Caco-2 (cell line): ENCODE measurements around the gene NPIPA7. TPM values are rescaled to one million over a fixed set of nuclear protein-coding genes. Genes with fewer than 3 reads are reported as not detected.
A peak's percentile ranks its signal among the peaks of the same experiment; 100 is the strongest.
"Not testable (repeated sequence)": the region's sequence is repeated elsewhere in the genome, so short reads cannot be mapped to it uniquely, and the experiment has no call there.

Experiments
- Bru-seq: library from RNA; stranded (reverse); fragments of 400-500 nt; gene quantifications from one replicate; lab custom pipeline; 2021; lab: Mats Ljungman, UMichigan
- BruChase-seq, 2 experiments: library from RNA; stranded (reverse); fragments of 400-500 nt; gene quantifications; one replicate each; lab custom pipeline; 2021; lab: Mats Ljungman, UMichigan
- BruUV-seq: library from RNA; stranded (reverse); fragments of 400-500 nt; replicated peaks from 2 replicates; lab custom pipeline; 2021; lab: Mats Ljungman, UMichigan
- CTCF ChIA-PET: fragments of 300-600 bp; sonication (Branson Sonifier 250); formaldehyde crosslinking; loops from one replicate; lab custom pipeline; 2022; ENCODE audit warnings: antibody characterized with exemption; lab: Charles Lee
- POLR2A ChIA-PET: fragments of 300-600 bp; sonication (Branson Sonifier 250); formaldehyde crosslinking; loops from one replicate; lab custom pipeline; 2022; ENCODE audit warnings: antibody characterized with exemption; lab: Charles Lee
- DNase-seq, 2 experiments: peaks; one replicate each; pipeline versions ENCODE4 v3.0.0 to v3.0.0-alpha.2; 2020 to 2022
- H3K27me3 ChIP-seq: replicated peaks from 2 replicates; pipeline ENCODE4 v1.6.0; 2011; ENCODE audit warnings: low read length; ENCODE audit not compliant: control insufficient read depth, insufficient read depth
- H3K36me3 ChIP-seq: 2 replicates; pipeline ENCODE4 v1.5.1; 2011; ENCODE audit warnings: low read length; ENCODE audit not compliant: control insufficient read depth, insufficient read depth
- H3K4me1 ChIP-seq: fragments of 250-450 bp; sonication (Bioruptor Pico); 2 replicates; pipeline ENCODE4 v1.5.1; 2020; ENCODE audit warnings: mild to moderate bottlenecking
- H3K4me3 ChIP-seq: 2 replicates; pipeline ENCODE4 v1.5.1; 2011; ENCODE audit warnings: low read depth, mild to moderate bottlenecking, control low read depth, low read length
- H3K9me3 ChIP-seq: fragments of 250-450 bp; sonication (Bioruptor Pico); 2 replicates; pipeline ENCODE4 v1.5.1; 2020; ENCODE audit warnings: mild to moderate bottlenecking, moderate library complexity
- H3K27ac Mint-ChIP-seq: one replicate; pipeline ENCODE4 v1.8.0; 2022; ENCODE audit warnings: mixed read lengths; ENCODE audit not compliant: unreplicated experiment
- H3K27me3 Mint-ChIP-seq: one replicate; pipeline ENCODE4 v1.8.0; 2022; ENCODE audit warnings: mixed read lengths; ENCODE audit not compliant: insufficient read depth, unreplicated experiment
- H3K36me3 Mint-ChIP-seq: one replicate; pipeline ENCODE4 v1.8.0; 2022; ENCODE audit warnings: mild to moderate bottlenecking, mixed read lengths; ENCODE audit not compliant: insufficient read depth, unreplicated experiment
- H3K4me1 Mint-ChIP-seq: one replicate; pipeline ENCODE4 v1.8.0; 2022; ENCODE audit warnings: low read depth, mixed read lengths; ENCODE audit not compliant: unreplicated experiment
- H3K4me3 Mint-ChIP-seq: one replicate; pipeline ENCODE4 v1.8.0; 2022; ENCODE audit warnings: mild to moderate bottlenecking, moderate library complexity, mixed read lengths; ENCODE audit not compliant: unreplicated experiment
- H3K9me3 Mint-ChIP-seq: one replicate; pipeline ENCODE4 v1.8.0; 2022; ENCODE audit warnings: mixed read lengths; ENCODE audit not compliant: unreplicated experiment
- intact Hi-C: fragments of 100-400 bp; cut with micrococcal nuclease; formaldehyde crosslinking; loops from one replicate; pipeline ENCODE4 v1.10.0; 2022; ENCODE audit not compliant: unreplicated experiment
- long read RNA-seq: library from polyadenylated mRNA; stranded (forward); transcript quantifications from one replicate; pipeline ENCODE4 v2.0.0, GENCODE V29; 2022
- total RNA-seq: library from RNA; stranded (reverse); gene quantifications from 2 replicates; pipeline ENCODE4 v1.2.3, GENCODE V29; 2022

The NPIPA7 gene
- total RNA-seq: 3.4 and 4.7 TPM in 2 replicates
- Bru-seq, nascent RNA: percentile 13 among the genes with signal in this experiment
- percentile 18 among the genes with signal in this experiment for BruChase-seq, experiment 1, labeled RNA remaining after a 2-hour chase
- percentile 12 among the genes with signal in this experiment for BruChase-seq, experiment 2, labeled RNA remaining after a 6-hour chase
- long read RNA-seq, partial matches to known transcripts: 0 of 1 reads
- long read RNA-seq, other reads (novel, unspliced or antisense): 1 of 1 reads

DNA sequence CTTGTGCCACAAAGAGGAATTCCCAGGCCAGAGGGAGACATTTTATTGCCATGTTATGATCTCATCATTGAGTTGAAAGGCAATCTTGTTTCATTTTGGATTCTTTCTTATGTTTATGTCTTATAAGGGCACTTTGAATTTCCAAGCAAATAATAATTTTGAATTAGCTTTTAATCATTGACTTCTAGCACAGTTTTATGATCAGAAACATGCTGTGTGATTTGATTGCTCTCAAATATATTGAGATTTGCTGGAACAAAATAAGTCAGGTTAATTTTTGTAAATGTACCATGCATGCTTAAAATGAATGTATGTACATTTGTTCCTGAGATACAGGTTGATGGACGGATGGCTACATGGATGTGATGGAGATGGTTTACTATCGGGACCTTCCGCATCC, at the start of gene NPIPA7:
TSS of gene NPIPA7 (plus strand) at position 301 of the 400 bp plus-strand sequence. CDS start 105 bp downstream, outside the sequence.
- H3K9me3 Mint-ChIP-seq, H3K27me3 ChIP-seq, DNase-seq, H3K4me3 ChIP-seq, BruUV-seq, H3K4me1 Mint-ChIP-seq, H3K36me3 ChIP-seq, POLR2A ChIA-PET, H3K27me3 Mint-ChIP-seq, H3K4me1 ChIP-seq, CTCF ChIA-PET, H3K36me3 Mint-ChIP-seq, H3K4me3 Mint-ChIP-seq, intact Hi-C loops, H3K27ac Mint-ChIP-seq, H3K9me3 ChIP-seq: not testable (repeated sequence)

DNA sequence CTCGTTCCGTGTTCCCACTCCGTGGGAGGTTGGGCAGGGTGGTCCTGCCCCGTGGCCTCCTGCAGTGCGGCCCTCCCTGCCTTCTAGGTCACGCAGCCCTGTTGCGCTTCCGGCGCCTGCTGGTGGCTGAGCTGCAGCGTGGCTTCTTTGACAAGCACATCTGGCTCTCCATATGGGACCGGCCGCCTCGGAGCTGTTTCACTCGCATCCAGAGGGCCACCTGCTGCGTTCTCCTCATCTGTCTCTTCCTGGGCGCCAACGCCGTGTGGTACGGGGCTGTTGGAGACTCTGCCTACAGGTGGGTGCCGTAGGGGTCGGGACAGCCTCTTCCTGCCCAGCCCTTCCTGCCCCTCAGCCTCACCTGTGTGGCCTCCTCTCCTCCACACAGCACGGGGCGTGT, 47.5 kb upstream of the NPIPA7 start:
- not testable (repeated sequence) for BruUV-seq, H3K27ac Mint-ChIP-seq

DNA sequence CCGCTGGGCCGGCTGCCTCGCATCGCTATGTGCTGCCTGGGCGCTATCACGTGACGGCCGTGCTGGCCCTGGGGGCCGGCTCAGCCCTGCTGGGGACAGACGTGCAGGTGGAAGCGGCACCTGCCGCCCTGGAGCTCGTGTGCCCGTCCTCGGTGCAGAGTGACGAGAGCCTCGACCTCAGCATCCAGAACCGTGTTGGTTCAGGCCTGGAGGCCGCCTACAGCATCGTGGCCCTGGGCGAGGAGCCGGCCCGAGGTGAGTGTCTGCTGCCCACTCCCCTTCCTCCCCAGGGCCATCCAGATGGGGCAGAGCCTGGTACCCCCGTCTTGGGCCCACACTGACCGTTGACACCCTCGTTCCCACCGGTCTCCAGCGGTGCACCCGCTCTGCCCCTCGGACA, 21.4 kb upstream of the NPIPA7 start:
- H3K9me3 ChIP-seq, H3K27ac Mint-ChIP-seq, H3K36me3 Mint-ChIP-seq, H3K4me1 ChIP-seq, DNase-seq, CTCF ChIA-PET, H3K9me3 Mint-ChIP-seq, POLR2A ChIA-PET, H3K4me1 Mint-ChIP-seq, H3K27me3 Mint-ChIP-seq, H3K4me3 ChIP-seq, H3K4me3 Mint-ChIP-seq, BruUV-seq, intact Hi-C loops, H3K27me3 ChIP-seq, H3K36me3 ChIP-seq: not testable (repeated sequence)

More for the DNA sequence above, 47.5 kb upstream of the NPIPA7 start:
- H3K4me1 Mint-ChIP-seq, H3K9me3 Mint-ChIP-seq, H3K4me3 ChIP-seq, H3K27me3 Mint-ChIP-seq, H3K27me3 ChIP-seq, H3K36me3 ChIP-seq, CTCF ChIA-PET, intact Hi-C loops, POLR2A ChIA-PET, DNase-seq, H3K36me3 Mint-ChIP-seq, H3K4me3 Mint-ChIP-seq, H3K9me3 ChIP-seq, H3K4me1 ChIP-seq: not testable (repeated sequence)

DNA sequence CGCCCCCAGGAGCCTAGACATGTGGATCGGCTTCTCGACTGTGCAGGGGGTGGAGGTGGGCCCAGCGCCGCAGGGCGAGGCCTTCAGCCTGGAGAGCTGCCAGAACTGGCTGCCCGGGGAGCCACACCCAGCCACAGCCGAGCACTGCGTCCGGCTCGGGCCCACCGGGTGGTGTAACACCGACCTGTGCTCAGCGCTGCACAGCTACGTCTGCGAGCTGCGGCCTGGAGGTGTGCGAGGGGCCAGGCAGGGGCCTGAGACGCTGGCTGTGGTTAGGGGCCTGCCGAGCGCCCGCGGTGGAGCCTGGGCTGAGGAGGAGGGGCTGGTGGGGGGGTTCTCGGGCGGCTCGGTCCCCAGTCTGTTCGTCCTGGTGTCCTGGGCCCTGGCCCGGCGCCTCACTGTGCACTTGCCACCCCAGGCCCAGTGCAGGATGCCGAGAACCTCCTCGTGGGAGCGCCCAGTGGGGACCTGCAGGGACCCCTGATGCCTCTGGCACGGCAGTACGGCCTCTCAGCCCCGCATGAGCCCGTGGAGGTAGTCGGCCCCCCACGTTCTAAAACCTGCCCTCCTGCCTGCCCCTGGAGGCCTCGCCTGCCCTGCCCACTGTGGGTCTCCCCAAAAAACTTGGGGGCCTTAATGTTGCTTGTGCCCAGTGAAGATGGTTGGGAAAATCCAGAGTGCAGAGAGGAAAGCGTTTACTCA, 20.2 kb upstream of the NPIPA7 start:
- intact Hi-C loops, POLR2A ChIA-PET: not testable (repeated sequence)

DNA sequence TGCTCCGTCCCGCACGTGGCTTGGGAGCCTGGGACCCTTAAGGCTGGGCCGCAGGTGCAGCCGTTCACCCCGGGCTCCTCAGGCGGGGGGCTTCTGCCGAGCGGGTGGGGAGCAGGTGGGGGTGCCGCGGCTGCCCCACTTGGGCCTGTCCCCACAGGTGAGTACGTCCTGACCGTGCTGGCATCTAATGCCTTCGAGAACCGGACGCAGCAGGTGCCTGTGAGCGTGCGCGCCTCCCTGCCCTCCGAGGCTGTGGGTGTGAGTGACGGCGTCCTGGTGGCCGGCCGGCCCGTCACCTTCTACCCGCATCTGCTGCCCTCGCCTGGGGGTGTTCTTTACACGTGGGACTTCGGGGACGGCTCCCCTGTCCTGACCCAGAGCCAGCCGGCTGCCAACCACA, 15.3 kb upstream of the NPIPA7 start:
- H3K36me3 ChIP-seq, H3K4me3 Mint-ChIP-seq, CTCF ChIA-PET, H3K36me3 Mint-ChIP-seq, DNase-seq, H3K27me3 ChIP-seq, POLR2A ChIA-PET, BruUV-seq, H3K9me3 Mint-ChIP-seq, H3K4me3 ChIP-seq, H3K4me1 ChIP-seq, H3K4me1 Mint-ChIP-seq, intact Hi-C loops, H3K27me3 Mint-ChIP-seq, H3K9me3 ChIP-seq, H3K27ac Mint-ChIP-seq: not testable (repeated sequence)

More for the DNA sequence above, 20.2 kb upstream of the NPIPA7 start:
- H3K27me3 Mint-ChIP-seq, BruUV-seq, H3K4me1 Mint-ChIP-seq, H3K4me1 ChIP-seq, H3K27ac Mint-ChIP-seq, H3K36me3 ChIP-seq, H3K27me3 ChIP-seq, H3K9me3 ChIP-seq, CTCF ChIA-PET, DNase-seq, H3K4me3 ChIP-seq, H3K4me3 Mint-ChIP-seq, H3K9me3 Mint-ChIP-seq, H3K36me3 Mint-ChIP-seq: not testable (repeated sequence)

DNA sequence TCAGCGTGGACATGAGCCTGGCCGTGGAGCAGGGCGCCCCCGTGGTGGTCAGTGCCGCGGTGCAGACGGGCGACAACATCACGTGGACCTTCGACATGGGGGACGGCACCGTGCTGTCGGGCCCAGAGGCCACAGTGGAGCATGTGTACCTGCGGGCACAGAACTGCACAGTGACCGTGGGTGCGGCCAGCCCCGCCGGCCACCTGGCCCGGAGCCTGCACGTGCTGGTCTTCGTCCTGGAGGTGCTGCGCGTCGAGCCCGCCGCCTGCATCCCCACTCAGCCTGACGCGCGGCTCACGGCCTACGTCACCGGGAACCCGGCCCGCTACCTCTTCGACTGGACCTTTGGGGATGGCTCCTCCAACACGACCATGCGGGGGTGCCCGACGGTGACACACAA, 14.8 kb upstream of the NPIPA7 start:
- H3K27ac Mint-ChIP-seq, H3K36me3 Mint-ChIP-seq, DNase-seq, H3K9me3 Mint-ChIP-seq, H3K36me3 ChIP-seq, H3K4me1 ChIP-seq, H3K9me3 ChIP-seq, intact Hi-C loops, POLR2A ChIA-PET, H3K27me3 Mint-ChIP-seq, H3K4me1 Mint-ChIP-seq, CTCF ChIA-PET, H3K27me3 ChIP-seq, H3K4me3 ChIP-seq, BruUV-seq, H3K4me3 Mint-ChIP-seq: not testable (repeated sequence)

DNA sequence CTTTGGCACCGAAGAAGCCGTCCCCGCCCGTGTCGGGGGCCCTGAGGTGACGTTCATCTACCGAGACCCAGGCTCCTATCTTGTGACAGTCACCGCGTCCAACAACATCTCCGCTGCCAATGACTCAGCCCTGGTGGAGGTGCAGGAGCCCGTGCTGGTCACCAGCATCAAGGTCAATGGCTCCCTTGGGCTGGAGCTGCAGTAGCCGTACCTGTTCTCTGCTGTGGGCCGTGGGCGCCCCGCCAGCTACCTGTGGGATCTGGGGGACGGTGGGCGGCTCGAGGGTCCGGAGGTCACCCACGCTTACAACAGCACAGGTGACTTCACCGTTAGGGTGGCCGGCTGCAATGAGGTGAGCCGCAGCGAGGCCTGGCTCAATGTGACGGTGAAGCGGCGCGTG, 14.2 kb upstream of the NPIPA7 start:
- CTCF ChIA-PET, H3K4me3 ChIP-seq, H3K27me3 ChIP-seq, POLR2A ChIA-PET, H3K9me3 ChIP-seq, H3K27me3 Mint-ChIP-seq, H3K36me3 ChIP-seq, H3K36me3 Mint-ChIP-seq, H3K9me3 Mint-ChIP-seq, H3K27ac Mint-ChIP-seq, H3K4me1 Mint-ChIP-seq, H3K4me3 Mint-ChIP-seq, H3K4me1 ChIP-seq, DNase-seq, intact Hi-C loops, BruUV-seq: not testable (repeated sequence)
